Stimulated activated naive CD4-positive, alpha-beta T cell treated with Interleukin-2 at 50 U/mL for 16 hours (primary cell): ENCODE measurements around the gene MAML3.
"Not testable (repeated sequence)": the region's sequence is repeated elsewhere in the genome, so short reads cannot be mapped to it uniquely, and the experiment has no call there.

Source experiments
- DNase-seq: peaks from one replicate; lab custom pipeline; 2025; lab: John Stamatoyannopoulos, UW

MAML3 gene

GRCh38 chr4:139725236-139725635 is 428.7 kb downstream of the MAML3 start:
- no peak for DNase-seq

- no peak for DNase-seq
Measured at GRCh38 chr4:139721789-139722188, 432.2 kb downstream of the MAML3 start.

GRCh38 chr4:139720806-139721205 is 433.2 kb downstream of the MAML3 start:
- DNase-seq, result no peak

GRCh38 chr4:139719381-139720101 is 434.4 kb downstream of the MAML3 start:
- DNase-seq, result no peak

- DNase-seq, result no peak
Measured at GRCh38 chr4:139718833-139719232, 435.2 kb downstream of the MAML3 start.

GRCh38 chr4:139718358-139718757 is 435.6 kb downstream of the MAML3 start:
- no peak for DNase-seq

GRCh38 chr4:139715746-139716391 is 438.1 kb downstream of the MAML3 start:
- no peak for DNase-seq

GRCh38 chr4:139712882-139713281 is 441.1 kb downstream of the MAML3 start:
- no peak for DNase-seq

- DNase-seq, result no peak
Measured at GRCh38 chr4:139711461-139711860, 442.5 kb downstream of the MAML3 start.

GRCh38 chr4:139710073-139710472 is 443.9 kb downstream of the MAML3 start:
- no peak for DNase-seq

GRCh38 chr4:139709660-139710059 is 444.3 kb downstream of the MAML3 start:
- no peak for DNase-seq

GRCh38 chr4:139704915-139705485 is 449.0 kb downstream of the MAML3 start:
- no peak for DNase-seq

- DNase-seq, result no peak
Measured at GRCh38 chr4:139700568-139700967, 453.4 kb downstream of the MAML3 start.

GRCh38 chr4:139698167-139698925 is 455.6 kb downstream of the MAML3 start:
- DNase-seq, result not testable (repeated sequence)

- DNase-seq, result no peak
Measured at GRCh38 chr4:139696491-139696890, 457.5 kb downstream of the MAML3 start.

- DNase-seq, result no peak
Measured at GRCh38 chr4:139694522-139695107, 459.4 kb downstream of the MAML3 start.

- no peak for DNase-seq
Measured at GRCh38 chr4:139692309-139693012, 461.5 kb downstream of the MAML3 start.

GRCh38 chr4:139690419-139690818 is 463.6 kb downstream of the MAML3 start:
- DNase-seq, result no peak

GRCh38 chr4:139689093-139689722 is 464.8 kb downstream of the MAML3 start:
- no peak for DNase-seq

- no peak for DNase-seq
Measured at GRCh38 chr4:139686988-139687387, 467.0 kb downstream of the MAML3 start.

- no peak for DNase-seq
Measured at GRCh38 chr4:139686130-139686529, 467.9 kb downstream of the MAML3 start.
